H1 (cell line): ENCODE results near the gene OR7G2. TPM values are rescaled to one million over a fixed set of nuclear protein-coding genes. Genes with fewer than 3 reads are reported as not detected.

ENCODE experiments used
- CTCF ChIA-PET: fragments of 300-600 bp; sonication (Branson Sonifier 250); formaldehyde crosslinking; loops from one replicate; lab custom pipeline; 2021; ENCODE audit not compliant: partially characterized antibody; lab: Charles Lee
- POLR2A ChIA-PET: fragments of 300-600 bp; sonication (Branson Sonifier 250); formaldehyde crosslinking; loops from one replicate; lab custom pipeline; 2021; ENCODE audit warnings: inconsistent platforms; ENCODE audit not compliant: partially characterized antibody; lab: Charles Lee
- DNase-seq, 2 experiments: peaks; one replicate each; pipeline versions ENCODE4 v3.0.0 to v3.0.0-alpha.2; 2010 to 2022; ENCODE audit warnings: low spot score in 2 of 2, low read depth in 1 of 2, mixed read lengths in 1 of 2
- FAIRE-seq: peaks from 2 replicates; lab custom pipeline; 2011; peaks lifted over from hg19 to GRCh38; lab: Jason Lieb, UNC
- H2AFZ ChIP-seq: 2 replicates; pipeline ENCODE4 v1.8.1; 2012; ENCODE audit warnings: low read length, inconsistent platforms
- H2AK5ac ChIP-seq: 2 replicates; pipeline ENCODE4 v1.6.1; 2013; ENCODE audit warnings: low read depth, low read length
- H2BK120ac ChIP-seq: replicated peaks from 2 replicates; pipeline ENCODE3; 2013; ENCODE audit warnings: low read depth, low read length, inconsistent platforms
- H2BK12ac ChIP-seq: 2 replicates; pipeline ENCODE4 v1.6.1; 2013; ENCODE audit warnings: low read depth, low read length
- H2BK15ac ChIP-seq: 2 replicates; pipeline ENCODE4 v1.6.1; 2013; ENCODE audit warnings: low read length
- H2BK20ac ChIP-seq: 2 replicates; pipeline ENCODE4 v1.6.1; 2013; ENCODE audit warnings: low read length
- H2BK5ac ChIP-seq: 2 replicates; pipeline ENCODE4 v1.6.1; 2013; ENCODE audit warnings: low read depth, low read length
- H3K14ac ChIP-seq: 2 replicates; pipeline ENCODE4 v1.6.1; 2013; ENCODE audit warnings: inconsistent platforms; ENCODE audit not compliant: insufficient read length
- H3K18ac ChIP-seq: 2 replicates; pipeline ENCODE4 v1.6.1; 2013; ENCODE audit warnings: low read length; ENCODE audit errors: extremely low read depth
- H3K23ac ChIP-seq: 2 replicates; pipeline ENCODE4 v1.6.1; 2013; ENCODE audit warnings: inconsistent platforms; ENCODE audit not compliant: insufficient read length
- H3K23me2 ChIP-seq: 2 replicates; pipeline ENCODE4 v1.6.1; 2013; ENCODE audit warnings: low read depth, low read length
- H3K27ac ChIP-seq: 2 replicates; pipeline ENCODE4 v1.6.1; 2011; ENCODE audit warnings: low read depth, low read length, inconsistent platforms
- H3K27me3 ChIP-seq, 4 experiments: replicated peaks in 1 of 4; 1 replicate in 1 of 4; 2 replicates in 3 of 4; pipeline versions ENCODE4 v1.6.1 to v1.8.1; 2011 to 2013; ENCODE audit warnings: low read length in 3 of 4, mild to moderate bottlenecking in 3 of 4, inconsistent platforms in 2 of 4, mixed read lengths in 2 of 4, moderate library complexity in 1 of 4; ENCODE audit not compliant: control insufficient read depth in 3 of 4, insufficient read depth in 3 of 4; ENCODE audit errors: extremely low read depth in 1 of 4
- H3K36me3 ChIP-seq, 4 experiments: 2 replicates each; pipeline versions ENCODE4 v1.6.1 to v1.8.1; 2011 to 2013; ENCODE audit warnings: mild to moderate bottlenecking in 4 of 4, low read length in 3 of 4, moderate library complexity in 2 of 4, control low read depth in 1 of 4, inconsistent platforms in 1 of 4; ENCODE audit not compliant: insufficient read depth in 4 of 4, control insufficient read depth in 2 of 4
- H3K4ac ChIP-seq: replicated peaks from 2 replicates; pipeline ENCODE3; 2013; ENCODE audit warnings: low read length, low read depth, mixed read lengths, inconsistent platforms; ENCODE audit not compliant: insufficient read length
- H3K4me1 ChIP-seq, 4 experiments: replicated peaks in 1 of 4; 1 replicate in 1 of 4; 2 replicates in 3 of 4; pipeline versions ENCODE4 v1.6.1 to v1.8.1; 2011 to 2013; ENCODE audit warnings: low read length in 3 of 4, inconsistent platforms in 2 of 4, mixed read lengths in 1 of 4; ENCODE audit not compliant: insufficient read depth in 4 of 4, control insufficient read depth in 3 of 4
- H3K4me2 ChIP-seq, 2 experiments: 2 replicates each; pipeline versions ENCODE4 v1.6.1 to v1.8.1; 2011 to 2013; ENCODE audit warnings: low read depth in 2 of 2, low read length in 2 of 2, control low read depth in 1 of 2, inconsistent platforms in 1 of 2, mild to moderate bottlenecking in 1 of 2; ENCODE audit not compliant: insufficient read depth in 1 of 2
- H3K4me3 ChIP-seq, 4 experiments: fragments of 200-600, 300-600 bp in 1 of 4; sonication (generic), shearing (Covaris generic), sonication (Bioruptor Twin) in 1 of 4; 2 replicates each; pipeline versions ENCODE4 v1.5.1 to v1.8.1; 2011 to 2016; ENCODE audit warnings: low read length in 4 of 4, low read depth in 3 of 4, control low read depth in 2 of 4, inconsistent platforms in 2 of 4, mild to moderate bottlenecking in 2 of 4, mixed read lengths in 1 of 4, moderate library complexity in 1 of 4; ENCODE audit not compliant: insufficient read depth in 2 of 4; ENCODE audit errors: extremely low read depth in 1 of 4
- H3K56ac ChIP-seq: replicated peaks from 2 replicates; pipeline ENCODE3; 2013; ENCODE audit warnings: low read depth, mild to moderate bottlenecking, mixed read lengths, low read length, inconsistent platforms; ENCODE audit not compliant: insufficient read length
- H3K79me1 ChIP-seq: 2 replicates; pipeline ENCODE4 v1.6.1; 2013; ENCODE audit warnings: low read depth, low read length, control low read depth
- H3K79me2 ChIP-seq, 2 experiments: 2 replicates each; pipeline versions ENCODE4 v1.6.1 to v1.8.1; 2012 to 2013; ENCODE audit warnings: low read length in 2 of 2, mild to moderate bottlenecking in 2 of 2, inconsistent platforms in 1 of 2; ENCODE audit not compliant: insufficient read depth in 2 of 2, control insufficient read depth in 1 of 2
- H3K9ac ChIP-seq, 4 experiments: replicated peaks in 1 of 4; 1 replicate in 1 of 4; 2 replicates in 3 of 4; pipeline versions ENCODE4 v1.6.1 to v1.8.1; 2011 to 2013; ENCODE audit warnings: low read depth in 3 of 4, low read length in 3 of 4, control low read depth in 2 of 4, mild to moderate bottlenecking in 2 of 4, moderate library complexity in 2 of 4, inconsistent platforms in 1 of 4; ENCODE audit errors: extremely low read depth in 1 of 4
- H3K9me3 ChIP-seq, 2 experiments: 2 replicates each; pipeline versions ENCODE4 v1.6.1 to v1.8.1; 2012 to 2013; ENCODE audit warnings: mild to moderate bottlenecking in 2 of 2, moderate library complexity in 2 of 2, control low read depth in 1 of 2, inconsistent platforms in 1 of 2, low read depth in 1 of 2, low read length in 1 of 2, mixed read lengths in 1 of 2; ENCODE audit not compliant: insufficient read depth in 2 of 2
- H4K20me1 ChIP-seq, 2 experiments: replicated peaks in 1 of 2; 2 replicates each; pipeline versions ENCODE3 to v1.8.1; 2011 to 2013; ENCODE audit warnings: inconsistent platforms in 2 of 2, low read length in 2 of 2, mild to moderate bottlenecking in 1 of 2; ENCODE audit not compliant: insufficient read depth in 2 of 2, control insufficient read depth in 1 of 2
- H4K5ac ChIP-seq: 2 replicates; pipeline ENCODE4 v1.6.1; 2013; ENCODE audit warnings: low read length, low read depth, mixed read lengths, inconsistent platforms; ENCODE audit not compliant: insufficient read length
- H4K8ac ChIP-seq: 2 replicates; pipeline ENCODE4 v1.8.0; 2013; ENCODE audit warnings: mild to moderate bottlenecking, moderate library complexity, low read length, inconsistent platforms; ENCODE audit not compliant: insufficient read depth; ENCODE audit errors: extremely low read depth
- H4K91ac ChIP-seq: replicated peaks from 2 replicates; pipeline ENCODE3; 2013; ENCODE audit warnings: low read length, mixed read lengths, inconsistent platforms; ENCODE audit not compliant: insufficient read length
- ASH2L ChIP-seq: fragments of 200-600, 300-600 bp; sonication (generic); IDR thresholded peaks from one replicate; pipeline ENCODE4 v1.7.1; 2017; ENCODE audit warnings: low read length
- BCL11A ChIP-seq, 2 experiments: IDR thresholded peaks; one replicate each; pipeline ENCODE4 v1.6.1; 2011; ENCODE audit warnings: low read depth in 2 of 2, low read length in 2 of 2, mild to moderate bottlenecking in 2 of 2
- CBX5 ChIP-seq: fragments of 300-800, 300-1000 bp; sonication (generic); IDR thresholded peaks from 2 replicates; pipeline ENCODE4 v1.7.1; 2016; ENCODE audit warnings: antibody characterized with exemption, low read length, low read depth
- CTBP2 ChIP-seq: IDR thresholded peaks from 2 replicates; pipeline ENCODE4 v1.7.0; 2011; ENCODE audit warnings: borderline replicate concordance, mild to moderate bottlenecking, moderate library complexity, mixed read lengths, low read length; ENCODE audit not compliant: insufficient read depth, insufficient read length
- JUN ChIP-seq: IDR thresholded peaks from 2 replicates; pipeline ENCODE4 v1.6.1; 2011; ENCODE audit warnings: low read depth, mild to moderate bottlenecking, improper control_type of control experiment, low read length
- JUND ChIP-seq: IDR thresholded peaks from 2 replicates; pipeline ENCODE4 v1.6.1; 2011; ENCODE audit warnings: mild to moderate bottlenecking, improper control_type of control experiment, low read length
- NRF1 ChIP-seq: IDR thresholded peaks from 2 replicates; pipeline ENCODE4 v1.6.1; 2011; ENCODE audit warnings: mild to moderate bottlenecking, low read depth, low read length, improper control_type of control experiment
- SIRT6 ChIP-seq: IDR thresholded peaks from one replicate; pipeline ENCODE4 v1.7.1; 2012; ENCODE audit warnings: low read length, inconsistent platforms
- SRF ChIP-seq: IDR thresholded peaks from 2 replicates; pipeline ENCODE4 v1.6.1; 2011; ENCODE audit warnings: mild to moderate bottlenecking, low read depth, low read length, moderate library complexity
- SUZ12 ChIP-seq: fragments of 200-600 bp; sonication (generic); IDR thresholded peaks from 2 replicates; pipeline ENCODE4 v1.6.1; 2012; ENCODE audit warnings: mild to moderate bottlenecking, inconsistent platforms, low read length, moderate library complexity, mixed read lengths
- ZNF274 ChIP-seq: IDR thresholded peaks from 2 replicates; pipeline ENCODE4 v1.7.0; 2012; ENCODE audit warnings: low read length, borderline replicate concordance; ENCODE audit errors: extremely low read depth
- WGBS, 2 experiments: shearing (Covaris generic) in 1 of 2; methylation state at CpG; one replicate each; pipeline versions ENCODE4 v1.1.6 to v1.1.7; 2013 to 2015; ENCODE audit warnings: low lambda C conversion rate in 2 of 2, mixed read lengths in 2 of 2, inconsistent platforms in 1 of 2, low coverage in 1 of 2, missing lambda C conversion rate in 1 of 2; ENCODE audit not compliant: insufficient replicate concordance in 2 of 2, insufficient coverage in 1 of 2, insufficient read length in 1 of 2; ENCODE audit errors: extremely low coverage in 1 of 2, missing lambda C conversion rate in 1 of 2; 5-methylcytosine and 5-hydroxymethylcytosine counted together
- polyA plus RNA-seq, 7 experiments: library from polyadenylated mRNA; depleted of rRNA in 3 of 7; stranded (reverse) in 5 of 7; unstranded in 2 of 7; fragments of >200 nt in 5 of 7; fragments of 200-250 nt in 2 of 7; gene quantifications; 1 replicate in 5 of 7; 2 replicates in 1 of 7; 4 replicates in 1 of 7; pipeline versions ENCODE4 v1.2.1 to v1.2.3, GENCODE V29; 2011 to 2013; ENCODE audit warnings: missing spikeins in 2 of 7, mixed read lengths in 2 of 7
- total RNA-seq: library from RNA; stranded (reverse); fragmentation: NEBNext Ultra II Directional; extraction: Animal tissue kit (Norgen Biotek cat#: 25700); gene quantifications from 2 replicates; pipeline ENCODE4 v1.2.1, GENCODE V29; 2021

Gene OR7G2
- total and polyA plus RNA-seq, 2 of the 8 experiments (the other 6 are each of a cell fraction or from before 2014, with no cell fraction given), result not detected

- no peak overlapping the region for H2BK15ac ChIP-seq
- 87% methylated on average over 17 of the region's 17 CpGs; no CpG with 5 or more reads in 1 of the 2 experiments for WGBS, 2 experiments
- no peak for FAIRE-seq
- TF ChIP-seq CBX5, result no peak
- no peak for TF ChIP-seq ZNF274
- no peak for TF ChIP-seq NRF1
- no peak for TF ChIP-seq JUND
- no peak for TF ChIP-seq SUZ12
- TF ChIP-seq JUN, result no peak
- TF ChIP-seq BCL11A (IDR thresholded peaks at IDR 0.05; ENCODE audit: low read depth in 2 of 2, low read length in 2 of 2), result no peak
- TF ChIP-seq CTBP2, result no peak
- TF ChIP-seq ASH2L, result no peak
- TF ChIP-seq SIRT6, result no peak
- TF ChIP-seq SRF, result no peak
Measured at GRCh38 chr19:9060564-9061340, 46.5 kb downstream of the OR7G2 start.

More at GRCh38 chr19:9060564-9061340, 46.5 kb downstream of the OR7G2 start:
- Histone ChIP-seq H3K36me3 (no peaks in the 10 kb centered on the region), H2BK120ac (no peak overlapping the region), H2BK20ac (no peak overlapping the region), H3K27ac (no peak overlapping the region), H3K9me3 (no peaks in the 10 kb centered on the region), H3K23me2 (no peaks in the 10 kb centered on the region), H2BK5ac (no peak overlapping the region), H3K9ac (no peak overlapping the region), H2AFZ (no peak overlapping the region), H4K20me1 (no peaks in the 10 kb centered on the region), H4K5ac (no peak overlapping the region), H4K8ac (no peak overlapping the region), H3K4me3 (no peak overlapping the region), H3K79me2 (no peaks in the 10 kb centered on the region), H3K4me1 (peaks cover 0 to 6% (median 3%) of the 10 kb centered on the region in 4 experiments; a peak in 4 of 7 replicates), H3K4ac (no peak overlapping the region), H4K91ac (no peak overlapping the region), H2BK12ac (no peak overlapping the region), H3K18ac (no peak overlapping the region), H3K79me1 (no peaks in the 10 kb centered on the region), H3K27me3 (no peaks in the 10 kb centered on the region), H3K56ac (no peak overlapping the region), H3K14ac (no peak overlapping the region), H2AK5ac (no peak overlapping the region), H3K4me2 (no peak overlapping the region), H3K23ac (no peak overlapping the region)
- no peak for DNase-seq
- CTCF ChIA-PET, result interaction anchor here (0.8 to 1.2 kb wide), 2 partner anchors 9 to 480 kb away, joined by 3 read pairs; no protein-coding TSS in a partner anchor
- POLR2A ChIA-PET, result no interaction called here
